Measurements from ENCODE around the gene ZBTB7C. TPM values are rescaled to one million over a fixed set of nuclear protein-coding genes. Genes with fewer than 3 reads are reported as not detected.

The ZBTB7C gene
- polyA plus RNA-seq, 1 of the 3 experiments (the other 2 are of a cell fraction): 0.05 TPM

DNA sequence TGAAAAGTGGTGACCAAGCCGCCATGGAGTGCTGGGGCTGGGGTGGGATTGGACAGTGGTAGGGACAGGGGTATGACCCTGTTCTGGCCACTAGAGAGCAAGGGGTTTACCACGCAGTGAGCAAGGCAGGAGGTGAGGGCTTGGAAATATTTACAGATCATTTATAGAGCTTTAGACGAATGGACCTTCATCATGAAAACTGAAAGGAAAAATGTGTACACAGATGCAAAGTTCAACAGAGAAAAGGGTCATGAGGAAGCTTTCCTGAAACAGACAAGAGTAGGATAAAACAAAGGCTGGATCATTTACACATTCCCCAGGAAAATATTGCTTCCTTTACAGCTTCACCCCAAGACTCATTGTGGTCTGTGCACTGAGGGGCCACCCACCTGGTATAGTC, 348.2 kb downstream of the ZBTB7C start:
- Histone ChIP-seq H3K36me3 (replicated peaks in 1 of 2; ENCODE audit: control insufficient read depth in 1 of 2, insufficient read depth in 2 of 2, low read length in 1 of 2) (no peaks in the 10 kb centered on the region), H3K27me3 (ENCODE audit: insufficient read depth) (no peaks in the 10 kb centered on the region), H2AFZ (ENCODE audit: low read depth) (no peak overlapping the region), H3K27ac (ENCODE audit: low read depth in 2 of 2, low read length in 1 of 2) (peak overlapping the region in 1 of 2 experiments; percentile 74; a peak in 1 of 4 replicates), H3K79me2 (ENCODE audit: insufficient read depth) (no peaks in the 10 kb centered on the region), H3K4me2 (no peak overlapping the region), H3F3A (replicated peaks; ENCODE audit: insufficient read depth) (no peaks in the 10 kb centered on the region), H3K9ac (no peak overlapping the region), H3K9me3 (no peaks in the 10 kb centered on the region), H3K4me3 (ENCODE audit: low read depth in 2 of 2, low read length in 1 of 2) (no peak overlapping the region), H3K4me1 (ENCODE audit: control insufficient read depth in 1 of 2, insufficient read depth in 2 of 2, low read depth in 1 of 2, low read length in 1 of 2) (peaks cover 0 to 38% of the 10 kb centered on the region in 2 experiments; a peak in 2 of 4 replicates), H4K20me1 (ENCODE audit: insufficient read depth) (no peaks in the 10 kb centered on the region), H3K9me2 (no peaks in the 10 kb centered on the region)
- CTCF ChIA-PET: interaction anchor here (0.8 to 2.8 kb wide), 3 partner anchors 15 to 169 kb away, joined by 3 to 16 read pairs (median 3); no protein-coding TSS in a partner anchor
- POLR2A ChIA-PET: interaction anchor here (0.9 to 1.7 kb wide), 2 partner anchors 26 to 167 kb away, joined by 3 to 7 read pairs; no protein-coding TSS in a partner anchor
- TF ChIP-seq RCOR1 (IDR thresholded peaks at IDR 0.05; ENCODE audit: low read length) (no peak), MEF2A (IDR thresholded peaks at IDR 0.05; ENCODE audit: borderline replicate concordance, low read depth) (no peak), MXI1 (IDR thresholded peaks at IDR 0.05; ENCODE audit: low read depth, low read length) (no peak), SIN3A (IDR thresholded peaks at IDR 0.05; ENCODE audit: borderline replicate concordance, low read depth, low read length) (no peak), NRF1 (IDR thresholded peaks at IDR 0.05; ENCODE audit: low read depth, low read length) (no peak), EP300 (IDR thresholded peaks at IDR 0.05; ENCODE audit: borderline replicate concordance in 1 of 2, low read depth in 1 of 2, low read length in 1 of 2) (no peak)
- TF ChIP-seq, protein P1, sequence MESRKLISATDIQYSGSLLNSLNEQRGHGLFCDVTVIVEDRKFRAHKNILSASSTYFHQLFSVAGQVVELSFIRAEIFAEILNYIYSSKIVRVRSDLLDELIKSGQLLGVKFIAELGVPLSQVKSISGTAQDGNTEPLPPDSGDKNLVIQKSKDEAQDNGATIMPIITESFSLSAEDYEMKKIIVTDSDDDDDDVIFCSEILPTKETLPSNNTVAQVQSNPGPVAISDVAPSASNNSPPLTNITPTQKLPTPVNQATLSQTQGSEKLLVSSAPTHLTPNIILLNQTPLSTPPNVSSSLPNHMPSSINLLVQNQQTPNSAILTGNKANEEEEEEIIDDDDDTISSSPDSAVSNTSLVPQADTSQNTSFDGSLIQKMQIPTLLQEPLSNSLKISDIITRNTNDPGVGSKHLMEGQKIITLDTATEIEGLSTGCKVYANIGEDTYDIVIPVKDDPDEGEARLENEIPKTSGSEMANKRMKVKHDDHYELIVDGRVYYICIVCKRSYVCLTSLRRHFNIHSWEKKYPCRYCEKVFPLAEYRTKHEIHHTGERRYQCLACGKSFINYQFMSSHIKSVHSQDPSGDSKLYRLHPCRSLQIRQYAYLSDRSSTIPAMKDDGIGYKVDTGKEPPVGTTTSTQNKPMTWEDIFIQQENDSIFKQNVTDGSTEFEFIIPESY (IDR thresholded peaks at IDR 0.05; ENCODE audit: borderline replicate concordance, low read depth): no peak
- TF ChIP-seq, protein P2, sequence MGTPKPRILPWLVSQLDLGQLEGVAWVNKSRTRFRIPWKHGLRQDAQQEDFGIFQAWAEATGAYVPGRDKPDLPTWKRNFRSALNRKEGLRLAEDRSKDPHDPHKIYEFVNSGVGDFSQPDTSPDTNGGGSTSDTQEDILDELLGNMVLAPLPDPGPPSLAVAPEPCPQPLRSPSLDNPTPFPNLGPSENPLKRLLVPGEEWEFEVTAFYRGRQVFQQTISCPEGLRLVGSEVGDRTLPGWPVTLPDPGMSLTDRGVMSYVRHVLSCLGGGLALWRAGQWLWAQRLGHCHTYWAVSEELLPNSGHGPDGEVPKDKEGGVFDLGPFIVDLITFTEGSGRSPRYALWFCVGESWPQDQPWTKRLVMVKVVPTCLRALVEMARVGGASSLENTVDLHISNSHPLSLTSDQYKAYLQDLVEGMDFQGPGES (IDR thresholded peaks at IDR 0.05; ENCODE audit: low read depth, low read length): no peak
- 61% methylated on average over 3 of the region's 3 CpGs for WGBS (ENCODE audit: low lambda C conversion rate)
- DNase-seq: no peak

- peak overlapping the region in 1 of 2 experiments; percentile 74; a peak in 2 of 4 replicates for H3K27ac ChIP-seq (ENCODE audit: low read depth in 2 of 2, low read length in 1 of 2)
- DNase-seq: no peak
- H3K9me2 ChIP-seq: no peaks in the 10 kb centered on the region
- no peak overlapping the region for H3K4me3 ChIP-seq (ENCODE audit: low read depth in 2 of 2, low read length in 1 of 2)
- H3K4me2 ChIP-seq: no peak overlapping the region
- H3K9me3 ChIP-seq: no peaks in the 10 kb centered on the region
- H2AFZ ChIP-seq (ENCODE audit: low read depth): no peak overlapping the region
- WGBS (ENCODE audit: low lambda C conversion rate): 82% methylated on average over 4 of the region's 4 CpGs
- no peak for TF ChIP-seq MEF2A (IDR thresholded peaks at IDR 0.05; ENCODE audit: borderline replicate concordance, low read depth)
- no peak for TF ChIP-seq TAF1 (IDR thresholded peaks at IDR 0.05; ENCODE audit: borderline replicate concordance, low read depth, low read length)
- TF ChIP-seq RCOR1 (IDR thresholded peaks at IDR 0.05; ENCODE audit: low read length): no peak
- no peak for TF ChIP-seq SMC3 (IDR thresholded peaks at IDR 0.05; ENCODE audit: low read depth, low read length)
- no peak for TF ChIP-seq ELF1 (IDR thresholded peaks at IDR 0.05)
- no peak for TF ChIP-seq YY1 (IDR thresholded peaks at IDR 0.05; ENCODE audit: low read depth)
- TF ChIP-seq RXRA (IDR thresholded peaks at IDR 0.05; ENCODE audit: borderline replicate concordance, low read depth): no peak
- TF ChIP-seq EP300 (IDR thresholded peaks at IDR 0.05; ENCODE audit: borderline replicate concordance in 1 of 2, low read depth in 1 of 2, low read length in 1 of 2): no peak
- no peak for TF ChIP-seq CHD2 (IDR thresholded peaks at IDR 0.05; ENCODE audit: low read length, partially characterized antibody)
- TF ChIP-seq NFIC (IDR thresholded peaks at IDR 0.05; ENCODE audit: borderline replicate concordance): no peak
- no peak for TF ChIP-seq MAX (IDR thresholded peaks at IDR 0.05; ENCODE audit: low read depth)
- TF ChIP-seq, protein P3, sequence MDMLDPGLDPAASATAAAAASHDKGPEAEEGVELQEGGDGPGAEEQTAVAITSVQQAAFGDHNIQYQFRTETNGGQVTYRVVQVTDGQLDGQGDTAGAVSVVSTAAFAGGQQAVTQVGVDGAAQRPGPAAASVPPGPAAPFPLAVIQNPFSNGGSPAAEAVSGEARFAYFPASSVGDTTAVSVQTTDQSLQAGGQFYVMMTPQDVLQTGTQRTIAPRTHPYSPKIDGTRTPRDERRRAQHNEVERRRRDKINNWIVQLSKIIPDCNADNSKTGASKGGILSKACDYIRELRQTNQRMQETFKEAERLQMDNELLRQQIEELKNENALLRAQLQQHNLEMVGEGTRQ (IDR thresholded peaks at IDR 0.05; ENCODE audit: borderline replicate concordance, low read depth, low read length): no peak
- no peak for TF ChIP-seq TCF12 (IDR thresholded peaks at IDR 0.05)
- no peak for TF ChIP-seq FOXM1 (IDR thresholded peaks at IDR 0.05; ENCODE audit: low read depth)
- H3K9ac ChIP-seq: no peak overlapping the region
- H3K36me3 ChIP-seq (replicated peaks in 1 of 2; ENCODE audit: control insufficient read depth in 1 of 2, insufficient read depth in 2 of 2, low read length in 1 of 2): no peaks in the 10 kb centered on the region
- peaks cover 0 to 32% of the 10 kb centered on the region in 2 experiments; a peak in 2 of 4 replicates for H3K4me1 ChIP-seq (ENCODE audit: control insufficient read depth in 1 of 2, insufficient read depth in 2 of 2, low read depth in 1 of 2, low read length in 1 of 2)
- POLR2A ChIA-PET: interaction anchor here (0.9 to 1.7 kb wide), 3 partner anchors 25 to 168 kb away, joined by 3 to 7 read pairs (median 3); no protein-coding TSS in a partner anchor
- no peaks in the 10 kb centered on the region for H3K27me3 ChIP-seq (ENCODE audit: insufficient read depth)
- CTCF ChIA-PET: interaction anchor here (0.8 to 2.8 kb wide), 9 partner anchors 10 to 169 kb away, joined by 3 to 16 read pairs (median 4); no protein-coding TSS in a partner anchor
- H3F3A ChIP-seq (replicated peaks; ENCODE audit: insufficient read depth): no peaks in the 10 kb centered on the region
- H3K79me2 ChIP-seq (ENCODE audit: insufficient read depth): no peaks in the 10 kb centered on the region
- no peaks in the 10 kb centered on the region for H4K20me1 ChIP-seq (ENCODE audit: insufficient read depth)
Measured at GRCh38 chr18:48060346-48060745, 348.8 kb downstream of the ZBTB7C start.

Measured in SK-N-SH (cell line).